ENCODE measurements around the gene NELFA.

The NELFA gene

DNA sequence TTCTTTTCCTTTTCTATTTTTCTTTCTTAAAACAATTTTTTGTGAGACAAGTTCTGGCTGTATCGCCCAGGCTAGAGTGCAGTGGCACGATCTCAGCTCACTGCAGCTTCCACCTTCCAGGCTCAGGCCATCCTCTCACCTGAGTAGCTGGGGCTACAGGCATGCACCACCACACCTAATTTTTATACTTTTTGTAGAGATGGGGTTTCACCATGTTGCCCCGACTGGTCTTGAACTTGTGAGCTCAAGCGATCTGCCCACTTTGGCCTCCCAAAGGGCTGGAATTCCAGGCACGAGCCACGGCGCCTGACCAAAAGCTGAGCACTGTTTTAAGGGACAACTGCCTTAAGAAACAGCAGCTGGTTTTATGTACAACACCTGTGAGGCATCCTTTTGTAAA lies 41.0 kb upstream of the NELFA start:
- TF ChIP-seq POLR2AphosphoS5 (IDR thresholded peaks at IDR 0.05; ENCODE audit: low read depth, low read length) (no peak), TAF1 (IDR thresholded peaks at IDR 0.05; ENCODE audit: borderline replicate concordance, insufficient read depth, low read length) (no peak), FOXP2 (optimal IDR thresholded peaks at IDR 0.05; ENCODE audit: borderline replicate concordance, extremely low read depth, extremely low read length, insufficient read depth) (no peak), REST (IDR thresholded peaks at IDR 0.05; ENCODE audit: insufficient read depth in 1 of 2, low read depth in 2 of 2, low read length in 2 of 2) (no peak), SIN3A (IDR thresholded peaks at IDR 0.05; ENCODE audit: borderline replicate concordance, insufficient read depth, low read length) (no peak)

DNA sequence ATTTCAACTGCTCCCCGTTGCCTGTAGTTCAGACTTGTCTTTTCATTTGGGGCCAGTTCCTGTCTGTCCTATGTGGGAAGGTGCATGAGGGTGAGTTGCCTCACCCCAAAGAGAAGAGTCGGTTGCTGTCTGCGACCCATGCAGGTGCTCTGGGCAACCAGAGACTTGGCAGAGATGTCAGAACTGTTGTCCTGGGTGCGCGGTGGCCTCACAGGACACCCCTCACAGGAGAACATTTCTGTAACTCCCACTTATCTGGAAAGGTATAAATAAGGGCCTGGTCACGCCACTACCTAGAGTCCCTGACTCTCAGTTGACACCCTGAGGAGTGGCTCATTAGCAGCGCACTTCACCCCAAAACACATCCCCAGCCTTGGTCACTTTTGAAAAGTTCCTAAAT lies 40.6 kb upstream of the NELFA start:
- TF ChIP-seq SIN3A (IDR thresholded peaks at IDR 0.05; ENCODE audit: borderline replicate concordance, insufficient read depth, low read length) = no peak
- TF ChIP-seq FOXP2 (optimal IDR thresholded peaks at IDR 0.05; ENCODE audit: borderline replicate concordance, extremely low read depth, extremely low read length, insufficient read depth) = no peak
- no peak for TF ChIP-seq POLR2AphosphoS5 (IDR thresholded peaks at IDR 0.05; ENCODE audit: low read depth, low read length)
- no peak for TF ChIP-seq REST (IDR thresholded peaks at IDR 0.05; ENCODE audit: insufficient read depth in 1 of 2, low read depth in 2 of 2, low read length in 2 of 2)
- TF ChIP-seq TAF1 (IDR thresholded peaks at IDR 0.05; ENCODE audit: borderline replicate concordance, insufficient read depth, low read length) = no peak

DNA sequence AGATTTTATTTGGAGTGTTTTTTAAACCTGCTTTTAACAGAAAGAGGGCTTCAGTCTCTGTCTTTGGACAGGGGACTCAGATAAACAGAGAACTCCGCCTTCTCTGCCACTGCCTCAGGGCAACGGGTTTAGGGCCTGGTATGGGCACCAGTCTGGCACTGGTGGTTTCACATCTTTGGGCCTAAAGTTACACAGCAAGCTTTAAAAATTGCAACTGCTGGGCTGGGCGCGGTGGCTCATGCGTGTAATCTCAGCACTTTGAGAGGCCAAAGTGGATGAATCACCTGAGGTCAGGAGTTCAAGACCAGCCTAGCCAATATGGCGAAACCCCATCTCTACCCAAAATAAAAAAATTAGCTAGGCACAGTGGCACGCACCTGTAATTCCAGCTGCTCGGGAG lies 40.1 kb upstream of the NELFA start:
- TF ChIP-seq REST (IDR thresholded peaks at IDR 0.05; ENCODE audit: insufficient read depth in 1 of 2, low read depth in 2 of 2, low read length in 2 of 2) (no peak), FOXP2 (optimal IDR thresholded peaks at IDR 0.05; ENCODE audit: borderline replicate concordance, extremely low read depth, extremely low read length, insufficient read depth) (no peak), TAF1 (IDR thresholded peaks at IDR 0.05; ENCODE audit: borderline replicate concordance, insufficient read depth, low read length) (no peak), POLR2AphosphoS5 (IDR thresholded peaks at IDR 0.05; ENCODE audit: low read depth, low read length) (no peak), SIN3A (IDR thresholded peaks at IDR 0.05; ENCODE audit: borderline replicate concordance, insufficient read depth, low read length) (no peak)

DNA sequence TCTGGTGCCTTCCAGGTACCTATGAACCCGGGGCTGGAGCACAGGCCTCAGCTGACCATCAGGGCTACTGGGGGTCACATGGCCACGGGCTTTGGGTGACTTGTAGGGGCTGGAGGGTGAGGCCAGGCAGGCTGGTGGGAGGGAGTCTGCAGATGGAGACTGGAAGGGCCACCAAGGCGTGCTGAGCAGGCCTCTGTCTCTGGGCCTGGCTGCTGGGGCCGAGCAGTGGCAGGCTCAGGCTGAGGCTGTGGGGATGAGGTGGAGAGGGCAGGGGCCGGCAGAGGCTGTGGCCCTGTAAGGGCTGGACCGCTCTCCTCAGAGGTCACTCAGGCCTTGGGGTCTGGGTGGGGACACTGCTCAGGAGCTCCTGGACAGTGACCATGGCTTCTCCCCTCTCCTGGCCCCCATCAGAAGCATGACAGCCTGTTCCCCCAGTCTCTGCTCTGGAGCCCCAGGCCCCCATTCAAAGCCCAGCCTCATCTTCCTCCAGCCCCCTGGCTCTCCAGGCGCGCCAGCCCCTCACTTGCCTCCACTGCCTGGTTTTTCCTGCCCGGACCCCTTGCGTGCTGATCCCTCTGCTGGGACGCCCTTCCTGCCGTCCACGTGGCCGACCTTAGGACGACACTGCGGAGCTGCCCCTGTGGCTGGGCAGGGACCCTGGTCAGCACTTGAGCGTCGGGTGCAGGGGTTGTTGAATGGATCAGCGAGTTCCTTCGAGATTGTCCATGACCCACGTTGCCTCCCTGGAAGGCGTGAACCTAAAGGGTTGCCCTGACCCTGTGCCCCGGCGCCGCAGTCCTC lies 39.2 kb upstream of the NELFA start:
- TF ChIP-seq SIN3A (IDR thresholded peaks at IDR 0.05; ENCODE audit: borderline replicate concordance, insufficient read depth, low read length) = no peak
- TF ChIP-seq REST (IDR thresholded peaks at IDR 0.05; ENCODE audit: insufficient read depth in 1 of 2, low read depth in 2 of 2, low read length in 2 of 2) = no peak
- TF ChIP-seq TAF1 (IDR thresholded peaks at IDR 0.05; ENCODE audit: borderline replicate concordance, insufficient read depth, low read length) = no peak
- no peak for TF ChIP-seq POLR2AphosphoS5 (IDR thresholded peaks at IDR 0.05; ENCODE audit: low read depth, low read length)
- TF ChIP-seq FOXP2 (optimal IDR thresholded peaks at IDR 0.05; ENCODE audit: borderline replicate concordance, extremely low read depth, extremely low read length, insufficient read depth) = no peak

All from PFSK-1 (cell line).